Measurements from ENCODE around the gene HAUS1. TPM values are rescaled to one million over a fixed set of nuclear protein-coding genes. Genes with fewer than 3 reads are reported as not detected.

The HAUS1 gene
- polyA plus RNA-seq, 1 donor from 2014 or later: 118 TPM

GRCh38 chr18:46099463-46099862 is 4.7 kb upstream of the HAUS1 start:
- Histone ChIP-seq H3K9ac (ENCODE audit: low read length) (no peak overlapping the region), H3K27me3 (ENCODE audit: insufficient read depth, low read depth, low read length) (no peaks in the 10 kb centered on the region), H2AFZ (ENCODE audit: low read depth, low read length) (no peak overlapping the region), H3F3A (ENCODE audit: insufficient read depth, low read length, poor library complexity, severe bottlenecking) (no peaks in the 10 kb centered on the region), H3K4me3 (ENCODE audit: low read length) (no peak overlapping the region), H3K79me2 (replicated peaks; ENCODE audit: insufficient read depth, low read length) (peaks cover 36% of the 10 kb centered on the region), H4K20me1 (ENCODE audit: insufficient read depth) (no peaks in the 10 kb centered on the region), H3K27ac (ENCODE audit: low read length) (no peak overlapping the region), H3K4me2 (ENCODE audit: low read length) (no peak overlapping the region), H3K36me3 (ENCODE audit: insufficient read depth, low read length) (no peaks in the 10 kb centered on the region), H3K9me3 (ENCODE audit: low read length) (no peaks in the 10 kb centered on the region), H3K9me2 (ENCODE audit: insufficient read depth, low read length) (no peaks in the 10 kb centered on the region)
- TF ChIP-seq POLR2AphosphoS5 (IDR thresholded peaks at IDR 0.05): no peak
- TF ChIP-seq MXI1 (conservative IDR thresholded peaks at IDR 0.05; ENCODE audit: poor library complexity, severe bottlenecking): no peak
- no peak for TF ChIP-seq EZH2 (IDR thresholded peaks at IDR 0.05; ENCODE audit: borderline replicate concordance, insufficient read depth, low read length, poor library complexity, severe bottlenecking)
- TF ChIP-seq RAD21 (conservative IDR thresholded peaks at IDR 0.05): no peak
- no peak for TF ChIP-seq SMC3 (conservative IDR thresholded peaks at IDR 0.05; ENCODE audit: poor library complexity)
- no peak for TF ChIP-seq CTCF (IDR thresholded peaks at IDR 0.05; ENCODE audit: poor library complexity, severe bottlenecking)
- no peak for TF ChIP-seq EP300 (conservative IDR thresholded peaks at IDR 0.05; ENCODE audit: poor library complexity, severe bottlenecking)
- no peak for TF ChIP-seq TAF1 (IDR thresholded peaks at IDR 0.05; ENCODE audit: low read depth)
- TF ChIP-seq REST (IDR thresholded peaks at IDR 0.05; ENCODE audit: borderline replicate concordance): no peak

- peaks cover 14% of the 10 kb centered on the region for H3K79me2 ChIP-seq (replicated peaks; ENCODE audit: insufficient read depth, low read length)
- no peak overlapping the region for H2AFZ ChIP-seq (ENCODE audit: low read depth, low read length)
- H3K9ac ChIP-seq (ENCODE audit: low read length): no peak overlapping the region
- no peaks in the 10 kb centered on the region for H4K20me1 ChIP-seq (ENCODE audit: insufficient read depth)
- H3K4me2 ChIP-seq (ENCODE audit: low read length): no peak overlapping the region
- no peaks in the 10 kb centered on the region for H3F3A ChIP-seq (ENCODE audit: insufficient read depth, low read length, poor library complexity, severe bottlenecking)
- no peaks in the 10 kb centered on the region for H3K27me3 ChIP-seq (ENCODE audit: insufficient read depth, low read depth, low read length)
- H3K9me3 ChIP-seq (ENCODE audit: low read length): no peaks in the 10 kb centered on the region
- TF ChIP-seq POLR2AphosphoS5 (IDR thresholded peaks at IDR 0.05) (no peak), CTCF (IDR thresholded peaks at IDR 0.05; ENCODE audit: poor library complexity, severe bottlenecking) (no peak), EP300 (conservative IDR thresholded peaks at IDR 0.05; ENCODE audit: poor library complexity, severe bottlenecking) (no peak), SMC3 (conservative IDR thresholded peaks at IDR 0.05; ENCODE audit: poor library complexity) (no peak)
- no peaks in the 10 kb centered on the region for H3K36me3 ChIP-seq (ENCODE audit: insufficient read depth, low read length)
- H3K27ac ChIP-seq (ENCODE audit: low read length): no peak overlapping the region
- no peak overlapping the region for H3K4me3 ChIP-seq (ENCODE audit: low read length)
- no peaks in the 10 kb centered on the region for H3K9me2 ChIP-seq (ENCODE audit: insufficient read depth, low read length)
Measured at GRCh38 chr18:46109386-46109785, 5.2 kb downstream of the HAUS1 start.
